ENCODE results near the gene GLP1R. TPM values are rescaled to one million over a fixed set of nuclear protein-coding genes. Genes with fewer than 3 reads are reported as not detected.

Gene GLP1R
- total RNA-seq, 1 donor from 2014 or later = not detected

DNA sequence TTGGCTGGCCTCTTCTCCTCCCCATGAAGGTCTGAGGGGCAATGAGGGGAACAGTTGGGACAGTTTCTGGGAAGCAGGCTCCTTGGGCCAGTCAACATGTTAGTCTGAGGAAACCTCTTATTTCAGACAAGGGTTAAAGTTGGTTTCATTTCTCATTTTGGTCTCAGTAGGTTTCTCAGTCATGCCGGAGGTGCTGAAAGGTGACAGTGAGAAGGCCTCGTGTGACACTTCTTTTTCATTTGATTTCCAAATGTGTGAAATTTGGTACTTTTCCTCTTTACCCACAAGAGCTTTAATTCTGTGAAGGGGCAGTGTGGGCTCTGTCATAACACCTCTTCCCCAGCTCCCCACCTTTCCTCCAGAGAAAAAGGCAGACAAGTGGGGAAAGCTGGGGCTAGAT, 7.5 kb upstream of the GLP1R start:
- no peaks in the 10 kb centered on the region for H3K36me3 Mint-ChIP-seq (ENCODE audit: low read depth)
- H3K27ac Mint-ChIP-seq (ENCODE audit: unreplicated experiment) = no peak overlapping the region
- TF ChIP-seq, protein P1, sequence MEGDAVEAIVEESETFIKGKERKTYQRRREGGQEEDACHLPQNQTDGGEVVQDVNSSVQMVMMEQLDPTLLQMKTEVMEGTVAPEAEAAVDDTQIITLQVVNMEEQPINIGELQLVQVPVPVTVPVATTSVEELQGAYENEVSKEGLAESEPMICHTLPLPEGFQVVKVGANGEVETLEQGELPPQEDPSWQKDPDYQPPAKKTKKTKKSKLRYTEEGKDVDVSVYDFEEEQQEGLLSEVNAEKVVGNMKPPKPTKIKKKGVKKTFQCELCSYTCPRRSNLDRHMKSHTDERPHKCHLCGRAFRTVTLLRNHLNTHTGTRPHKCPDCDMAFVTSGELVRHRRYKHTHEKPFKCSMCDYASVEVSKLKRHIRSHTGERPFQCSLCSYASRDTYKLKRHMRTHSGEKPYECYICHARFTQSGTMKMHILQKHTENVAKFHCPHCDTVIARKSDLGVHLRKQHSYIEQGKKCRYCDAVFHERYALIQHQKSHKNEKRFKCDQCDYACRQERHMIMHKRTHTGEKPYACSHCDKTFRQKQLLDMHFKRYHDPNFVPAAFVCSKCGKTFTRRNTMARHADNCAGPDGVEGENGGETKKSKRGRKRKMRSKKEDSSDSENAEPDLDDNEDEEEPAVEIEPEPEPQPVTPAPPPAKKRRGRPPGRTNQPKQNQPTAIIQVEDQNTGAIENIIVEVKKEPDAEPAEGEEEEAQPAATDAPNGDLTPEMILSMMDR (IDR thresholded peaks at IDR 0.05) = no peak
- no peak for DNase-seq (ENCODE audit: low spot score)
- H3K4me1 Mint-ChIP-seq (ENCODE audit: low read depth) = no peaks in the 10 kb centered on the region
- H3K4me3 Mint-ChIP-seq (ENCODE audit: unreplicated experiment) = no peak overlapping the region
- no peaks in the 10 kb centered on the region for H3K9me3 Mint-ChIP-seq (ENCODE audit: low read depth)
- peaks cover 67% of the 10 kb centered on the region for H3K27me3 Mint-ChIP-seq (ENCODE audit: low read depth)

DNA sequence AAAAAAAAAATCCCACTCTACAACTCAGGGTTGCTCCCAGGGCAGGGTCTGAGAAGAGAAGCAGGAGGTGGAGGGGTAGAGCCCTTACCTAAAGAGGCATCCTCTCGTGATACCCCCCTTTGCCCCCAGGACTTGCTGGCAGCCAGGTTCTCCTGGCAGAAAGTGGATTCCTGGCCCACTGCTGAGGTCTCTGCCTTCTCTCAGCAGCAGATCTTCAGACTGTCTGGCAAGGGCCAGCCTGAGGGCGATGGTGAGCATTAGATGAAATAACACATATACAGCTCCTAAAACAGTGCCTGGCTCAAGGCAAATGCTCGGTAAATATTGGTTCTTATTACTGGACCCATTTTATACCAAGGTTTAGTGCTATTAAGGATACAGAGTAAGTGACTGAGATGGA, 4.8 kb upstream of the GLP1R start:
- TF ChIP-seq, protein P1 (IDR thresholded peaks at IDR 0.05) = no peak
- peaks cover 65% of the 10 kb centered on the region for H3K27me3 Mint-ChIP-seq (ENCODE audit: low read depth)
- H3K9me3 Mint-ChIP-seq (ENCODE audit: low read depth) = no peaks in the 10 kb centered on the region
- DNase-seq (ENCODE audit: low spot score) = no peak
- H3K27ac Mint-ChIP-seq (ENCODE audit: unreplicated experiment) = no peak overlapping the region
- no peak overlapping the region for H3K4me3 Mint-ChIP-seq (ENCODE audit: unreplicated experiment)
- no peaks in the 10 kb centered on the region for H3K4me1 Mint-ChIP-seq (ENCODE audit: low read depth)
- H3K36me3 Mint-ChIP-seq (ENCODE audit: low read depth) = no peaks in the 10 kb centered on the region

DNA sequence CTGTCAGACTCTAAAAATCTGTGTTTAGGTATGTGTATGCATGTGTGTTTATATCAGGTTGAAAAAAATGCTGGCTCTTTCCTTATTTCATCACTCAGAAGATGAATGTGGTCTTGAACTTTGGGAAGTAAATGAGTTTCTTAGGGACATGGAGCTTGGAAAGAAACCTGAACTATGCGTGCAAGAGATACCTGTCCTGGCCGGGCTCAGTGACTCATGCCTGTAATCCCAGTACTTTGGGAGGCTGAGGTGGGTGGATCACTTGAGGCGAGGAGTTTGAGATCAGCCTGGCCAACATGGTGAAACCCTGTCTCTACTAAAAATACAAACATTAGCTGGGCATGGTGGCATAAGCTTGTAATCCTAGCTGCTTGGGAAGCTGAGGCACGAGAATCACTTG, 4.4 kb upstream of the GLP1R start:
- Mint-ChIP-seq H3K36me3 (ENCODE audit: low read depth) (no peaks in the 10 kb centered on the region), H3K9me3 (ENCODE audit: low read depth) (no peaks in the 10 kb centered on the region), H3K4me3 (ENCODE audit: unreplicated experiment) (no peak overlapping the region), H3K4me1 (ENCODE audit: low read depth) (peaks cover 2% of the 10 kb centered on the region), H3K27ac (ENCODE audit: unreplicated experiment) (no peak overlapping the region), H3K27me3 (ENCODE audit: low read depth) (peaks cover 63% of the 10 kb centered on the region)
- DNase-seq (ENCODE audit: low spot score) = no peak
- TF ChIP-seq, protein P1 (IDR thresholded peaks at IDR 0.05) = no peak

DNA sequence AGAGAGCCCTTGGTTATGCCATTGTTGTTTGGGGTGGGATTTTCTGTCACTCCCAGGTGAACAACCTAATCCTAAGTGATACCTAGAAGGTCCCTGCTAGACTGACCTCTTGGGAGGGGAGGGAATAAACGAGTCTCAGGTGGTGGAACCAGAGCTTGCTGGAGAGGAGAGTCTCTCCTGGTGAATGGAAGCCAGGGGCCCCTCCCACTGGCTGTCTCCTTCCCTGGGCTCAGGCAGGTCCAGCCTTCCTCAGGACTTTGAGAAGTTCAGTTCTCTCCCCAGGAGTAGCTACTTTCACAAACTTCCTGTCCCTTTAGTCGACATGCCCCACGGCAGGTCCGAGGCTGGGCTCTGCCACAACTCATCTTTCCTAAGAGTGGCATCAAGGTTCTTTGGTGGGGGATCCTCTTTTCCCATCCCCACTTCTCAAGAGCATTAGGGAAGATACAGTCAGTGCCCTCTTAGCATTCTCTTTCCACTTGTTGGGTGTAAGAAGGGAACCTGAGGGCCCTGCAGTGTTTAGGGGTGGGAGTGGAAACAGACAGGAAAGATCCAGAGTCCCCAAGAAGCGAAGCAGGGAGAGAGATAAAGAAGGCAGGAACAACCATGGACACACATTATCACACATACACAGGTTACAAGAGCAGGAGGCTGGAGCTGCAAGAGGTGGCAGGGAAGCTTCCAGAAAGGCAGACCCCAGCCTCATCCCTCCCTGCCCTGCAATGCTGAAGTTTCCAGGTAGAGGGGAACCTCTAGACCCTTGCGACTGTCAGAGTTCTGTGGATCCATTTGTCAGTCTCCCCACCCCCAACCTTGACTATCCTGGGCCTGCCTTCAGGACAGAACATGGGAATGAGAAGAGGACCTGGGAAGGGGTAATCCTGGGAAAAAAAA, 900 bp upstream of the GLP1R start:
- H3K4me1 Mint-ChIP-seq (ENCODE audit: low read depth) = peaks cover 3% of the 10 kb centered on the region
- H3K36me3 Mint-ChIP-seq (ENCODE audit: low read depth) = no peaks in the 10 kb centered on the region
- no peak overlapping the region for H3K4me3 Mint-ChIP-seq (ENCODE audit: unreplicated experiment)
- DNase-seq (ENCODE audit: low spot score) = no peak
- peaks cover 68% of the 10 kb centered on the region for H3K27me3 Mint-ChIP-seq (ENCODE audit: low read depth)
- no peaks in the 10 kb centered on the region for H3K9me3 Mint-ChIP-seq (ENCODE audit: low read depth)
- TF ChIP-seq, protein P1 (IDR thresholded peaks at IDR 0.05) = no peak
- no peak overlapping the region for H3K27ac Mint-ChIP-seq (ENCODE audit: unreplicated experiment)

DNA sequence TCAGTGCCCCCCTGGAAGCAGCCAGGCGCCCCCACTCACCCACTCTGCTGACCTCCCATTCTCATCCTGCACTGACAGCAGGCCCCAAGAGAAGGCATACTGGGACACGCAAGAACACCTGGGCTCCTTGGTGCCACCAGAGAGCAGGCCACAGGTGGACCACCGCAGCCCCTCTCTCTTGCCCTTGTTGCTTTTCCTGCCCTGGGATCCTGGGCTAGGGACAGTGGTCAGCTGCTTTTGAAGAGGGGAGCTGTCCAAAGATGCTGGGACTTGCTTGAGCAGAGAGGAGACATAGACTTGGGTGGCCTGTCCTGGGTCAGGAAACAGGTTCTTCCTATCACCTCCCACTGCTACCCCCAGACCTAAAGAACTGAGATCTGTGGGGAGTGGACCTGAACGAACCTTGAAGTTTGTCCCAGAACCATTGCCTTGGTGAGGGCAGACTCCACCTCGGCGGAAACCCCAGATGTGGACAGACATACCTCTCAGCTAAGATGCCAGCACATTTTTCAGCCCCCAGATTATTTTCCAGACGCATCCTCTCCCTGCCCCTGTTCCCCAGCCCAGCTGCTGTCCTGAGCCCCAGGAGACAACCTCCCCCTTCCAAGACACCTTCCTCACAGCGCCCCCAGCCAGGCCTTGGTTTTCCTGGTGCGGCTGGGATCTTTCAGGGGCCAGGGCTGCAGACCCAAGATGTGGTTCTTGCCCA, 1.1 kb downstream of the GLP1R start:
- Mint-ChIP-seq H3K27me3 (ENCODE audit: low read depth) (peaks cover 75% of the 10 kb centered on the region), H3K27ac (ENCODE audit: unreplicated experiment) (no peak overlapping the region), H3K4me3 (ENCODE audit: unreplicated experiment) (no peak overlapping the region), H3K36me3 (ENCODE audit: low read depth) (no peaks in the 10 kb centered on the region), H3K9me3 (ENCODE audit: low read depth) (no peaks in the 10 kb centered on the region), H3K4me1 (ENCODE audit: low read depth) (peaks cover 3% of the 10 kb centered on the region)
- TF ChIP-seq, protein P1 (IDR thresholded peaks at IDR 0.05) = no peak
- no peak for DNase-seq (ENCODE audit: low spot score)

All from chondrocyte (in vitro differentiated cells).